Stimulated activated CD4-positive, alpha-beta T cell treated with anti-CD3 and anti-CD28 coated beads, Interleukin-4, amount 100 ng/mL, for 4 hours (primary cell): ENCODE measurements around the gene NT5DC4.

Source experiments
- DNase-seq, 2 experiments: peaks; one replicate each; pipeline ENCODE4 v3.0.0-alpha.2; 2020

NT5DC4 gene

GRCh38 chr2:112724591-112725525, 4.0 kb downstream of the NT5DC4 start:
- DNase-seq: no peak

GRCh38 chr2:112725545-112726457, 5.0 kb downstream of the NT5DC4 start:
- DNase-seq: no peak

- DNase-seq: peak; percentile 80 to 84
Measured at GRCh38 chr2:112726487-112727190, 5.8 kb downstream of the NT5DC4 start.

- no peak for DNase-seq
Measured at GRCh38 chr2:112727276-112728028, 6.6 kb downstream of the NT5DC4 start.

GRCh38 chr2:112728029-112728362, 7.2 kb downstream of the NT5DC4 start:
- no peak for DNase-seq

GRCh38 chr2:112728378-112729175, 7.8 kb downstream of the NT5DC4 start:
- DNase-seq: no peak

GRCh38 chr2:112730216-112730615, 9.4 kb downstream of the NT5DC4 start:
- DNase-seq: no peak

GRCh38 chr2:112730791-112731190, 10.0 kb downstream of the NT5DC4 start:
- DNase-seq: no peak

- DNase-seq: no peak
Measured at GRCh38 chr2:112731479-112731878, 10.7 kb downstream of the NT5DC4 start.

- DNase-seq: no peak
Measured at GRCh38 chr2:112733456-112733855, 12.6 kb downstream of the NT5DC4 start.

GRCh38 chr2:112733871-112734270, 13.1 kb downstream of the NT5DC4 start:
- no peak for DNase-seq

GRCh38 chr2:112737542-112738232, 16.9 kb downstream of the NT5DC4 start:
- no peak for DNase-seq

- no peak for DNase-seq
Measured at GRCh38 chr2:112740527-112740926, 19.7 kb downstream of the NT5DC4 start.

GRCh38 chr2:112749755-112750559, 29.1 kb downstream of the NT5DC4 start:
- DNase-seq: peak; percentile 72 to 82

GRCh38 chr2:112750560-112750843, 29.7 kb downstream of the NT5DC4 start:
- no peak for DNase-seq

GRCh38 chr2:112751451-112752197, 30.8 kb downstream of the NT5DC4 start:
- DNase-seq: no peak

GRCh38 chr2:112752667-112753066, 31.8 kb downstream of the NT5DC4 start:
- DNase-seq: no peak

- no peak for DNase-seq
Measured at GRCh38 chr2:112754564-112754963, 33.7 kb downstream of the NT5DC4 start.

GRCh38 chr2:112755444-112755843, 34.6 kb downstream of the NT5DC4 start:
- DNase-seq: no peak
